T-helper 1 cell (primary cell): ENCODE results near the gene RRAD.
A peak's percentile ranks its signal among the peaks of the same experiment; 100 is the strongest.
"Not testable (repeated sequence)": the region's sequence is repeated elsewhere in the genome, so short reads cannot be mapped to it uniquely, and the experiment has no call there.

Experiments used
- DNase-seq, 5 donors: peaks; one replicate each; pipeline ENCODE4 v3.0.0-alpha.2; 2012 to 2020
- total RNA-seq, 4 donors: gene quantifications; one replicate each; lab custom pipeline; 2026; lab: John Stamatoyannopoulos, UW

Gene RRAD, protein sequence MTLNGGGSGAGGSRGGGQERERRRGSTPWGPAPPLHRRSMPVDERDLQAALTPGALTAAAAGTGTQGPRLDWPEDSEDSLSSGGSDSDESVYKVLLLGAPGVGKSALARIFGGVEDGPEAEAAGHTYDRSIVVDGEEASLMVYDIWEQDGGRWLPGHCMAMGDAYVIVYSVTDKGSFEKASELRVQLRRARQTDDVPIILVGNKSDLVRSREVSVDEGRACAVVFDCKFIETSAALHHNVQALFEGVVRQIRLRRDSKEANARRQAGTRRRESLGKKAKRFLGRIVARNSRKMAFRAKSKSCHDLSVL
- 0.46 to 2.9 (median 1.5) reads per million in 4 donors for total RNA-seq

- no peak for DNase-seq
Observed at GRCh38 chr16:66925322-66925840, at the start of gene RRAD. TSS of gene RRAD (minus strand) at chr16:66925535. CDS start at chr16:66925179, 356 bp downstream.

- peak in 3 of 5 donors; percentile 20 to 73 (median 34) for DNase-seq
Observed at GRCh38 chr16:66974932-66975246, 49.6 kb upstream of the RRAD start.

- DNase-seq: not testable (repeated sequence)
Observed at GRCh38 chr16:66974156-66974931, 49.0 kb upstream of the RRAD start.

- DNase-seq: no peak
Observed at GRCh38 chr16:66973716-66974115, 48.4 kb upstream of the RRAD start.

GRCh38 chr16:66972983-66973382, 47.6 kb upstream of the RRAD start:
- DNase-seq: no peak

DNA sequence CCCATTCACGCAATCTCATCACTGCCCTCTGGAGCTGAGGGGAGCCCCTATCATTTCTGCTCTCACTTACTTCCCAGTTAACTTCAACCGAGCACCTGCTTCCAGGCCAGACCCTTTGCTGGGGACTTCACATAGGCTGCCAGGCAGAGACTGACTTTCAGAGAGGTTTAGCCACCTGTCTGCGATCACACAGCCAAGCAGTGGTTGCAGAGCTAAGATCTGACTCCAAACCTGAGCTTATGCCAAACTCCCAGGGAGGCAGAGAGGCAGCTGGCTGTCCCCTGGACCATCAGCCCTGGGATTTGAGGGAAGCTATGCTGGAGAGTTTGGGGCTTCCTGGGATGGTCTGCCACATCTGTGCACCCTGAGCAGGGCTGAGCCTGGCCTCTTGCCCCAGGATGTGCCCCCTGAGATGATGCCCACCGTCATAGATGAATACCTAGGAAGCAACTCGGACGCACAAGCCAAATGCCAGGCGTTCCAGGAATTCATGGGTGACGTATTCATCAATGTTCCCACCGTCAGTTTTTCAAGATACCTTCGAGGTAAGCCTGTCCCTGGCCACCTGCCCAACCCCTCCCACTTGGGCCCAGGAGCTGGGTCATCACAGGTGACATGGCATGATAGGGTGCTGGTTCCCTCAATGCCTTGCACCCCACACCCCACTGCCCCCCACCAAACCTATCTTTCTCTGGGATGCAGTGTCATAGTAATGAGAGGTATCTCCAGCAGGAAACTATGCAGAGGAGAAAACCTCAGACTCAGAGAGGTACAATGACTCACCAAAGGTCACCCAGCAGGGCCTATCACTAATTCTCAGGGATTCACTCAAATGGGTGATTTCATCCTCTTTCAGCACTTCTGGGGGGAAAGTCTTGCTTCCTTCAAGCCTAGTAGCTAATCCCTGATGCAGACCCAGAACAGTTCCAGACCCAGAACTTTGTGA, 45.7 kb upstream of the RRAD start:
- no peak for DNase-seq

- no peak for DNase-seq
Observed at GRCh38 chr16:66968847-66969246, 43.5 kb upstream of the RRAD start.

DNA sequence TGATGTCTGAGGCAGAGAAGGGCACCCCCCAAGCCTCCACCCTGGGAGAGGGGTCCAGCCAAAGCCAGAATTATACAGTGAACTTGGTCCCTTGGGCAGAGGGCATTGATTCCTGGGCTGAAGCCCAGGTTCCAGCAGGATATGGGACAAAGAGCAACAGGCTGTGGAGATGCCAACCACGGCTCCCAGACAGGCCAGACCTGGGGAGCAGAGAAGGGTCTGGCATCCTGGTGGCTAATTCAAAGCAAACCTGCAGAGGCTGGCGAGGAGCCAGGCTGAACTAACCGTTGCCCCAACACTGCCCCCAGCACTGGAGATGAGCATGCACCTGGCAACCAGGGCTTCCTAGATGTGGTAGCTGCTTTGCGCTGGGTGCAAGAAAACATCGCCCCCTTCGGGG, 38.7 kb upstream of the RRAD start:
- DNase-seq: no peak

- DNase-seq: no peak
Observed at GRCh38 chr16:66961914-66962313, 36.6 kb upstream of the RRAD start.

GRCh38 chr16:66961065-66961744, 35.9 kb upstream of the RRAD start, which contains the start of gene CES3:
TSS of gene CES3 (plus strand) at chr16:66961266. CDS start at chr16:66961308, 42 bp downstream.
- peak in 4 of 5 donors; percentile 25 to 83 (median 39) for DNase-seq

GRCh38 chr16:66960270-66960669, 34.9 kb upstream of the RRAD start:
- DNase-seq: no peak

DNA sequence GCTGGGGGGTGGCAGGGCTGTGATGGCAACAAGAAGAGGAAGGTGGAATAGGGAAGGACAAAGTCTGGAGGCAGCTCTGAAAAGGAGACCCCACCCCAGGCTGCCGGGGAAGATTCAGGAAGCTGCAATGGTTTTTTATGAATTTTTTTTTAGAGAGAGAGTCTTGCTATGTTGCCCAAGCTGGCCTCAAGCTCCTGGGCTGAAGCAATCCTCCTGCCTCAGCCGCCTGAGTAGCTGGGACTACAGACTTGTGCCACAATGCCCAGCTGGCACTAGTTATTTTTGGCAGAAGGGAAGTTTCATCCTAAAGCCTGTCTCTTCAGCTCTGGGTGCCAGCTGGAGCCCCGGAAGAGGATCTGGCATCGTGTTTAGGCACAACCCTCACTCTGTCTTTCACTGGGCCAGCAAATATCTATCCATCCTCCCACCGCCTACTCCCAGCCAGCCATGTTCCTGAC, 34.4 kb upstream of the RRAD start:
- DNase-seq: no peak

DNA sequence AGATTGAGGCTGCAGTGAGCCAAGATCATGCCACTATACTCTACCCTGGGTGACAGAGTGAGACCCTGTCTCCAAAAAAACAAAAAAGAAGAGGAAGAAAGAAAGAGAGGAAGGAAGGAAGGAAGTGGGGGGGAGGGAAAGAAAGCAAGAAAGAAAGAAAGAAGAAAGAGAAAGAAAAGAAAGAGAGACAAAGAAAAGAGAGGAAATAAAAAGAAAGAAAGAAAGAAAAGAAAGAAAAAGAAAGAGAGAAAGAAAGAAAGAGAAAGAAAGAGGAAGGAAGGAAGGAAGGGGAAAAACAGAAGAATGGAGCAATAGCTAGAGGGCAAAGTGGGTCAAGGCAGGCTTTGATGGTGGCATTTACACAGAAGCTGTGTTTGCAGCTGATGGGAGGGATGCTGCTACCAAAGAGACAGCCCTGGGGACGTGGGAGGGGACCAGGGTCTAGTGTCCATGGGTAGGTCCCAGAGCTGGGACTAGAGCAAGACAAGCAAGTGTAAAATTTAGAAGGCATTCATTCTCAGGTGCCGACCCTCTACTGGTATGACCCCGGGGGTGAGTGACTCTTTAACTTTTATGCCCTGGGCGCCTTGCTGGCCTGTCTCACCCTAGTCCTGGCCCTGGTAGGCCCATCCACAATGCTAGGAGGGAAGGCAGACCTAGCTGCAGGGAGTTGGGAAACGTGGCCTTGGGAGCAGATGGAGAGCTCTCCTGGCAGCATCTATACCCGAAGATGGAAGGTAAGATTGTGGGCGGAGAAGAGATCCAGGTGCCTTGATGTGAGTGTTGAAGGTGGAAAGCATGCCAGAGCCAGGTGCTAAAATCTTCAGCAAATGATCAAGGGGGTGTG, 33.7 kb upstream of the RRAD start:
- DNase-seq: no peak

GRCh38 chr16:66956154-66956457, 30.8 kb upstream of the RRAD start:
- not testable (repeated sequence) for DNase-seq

DNA sequence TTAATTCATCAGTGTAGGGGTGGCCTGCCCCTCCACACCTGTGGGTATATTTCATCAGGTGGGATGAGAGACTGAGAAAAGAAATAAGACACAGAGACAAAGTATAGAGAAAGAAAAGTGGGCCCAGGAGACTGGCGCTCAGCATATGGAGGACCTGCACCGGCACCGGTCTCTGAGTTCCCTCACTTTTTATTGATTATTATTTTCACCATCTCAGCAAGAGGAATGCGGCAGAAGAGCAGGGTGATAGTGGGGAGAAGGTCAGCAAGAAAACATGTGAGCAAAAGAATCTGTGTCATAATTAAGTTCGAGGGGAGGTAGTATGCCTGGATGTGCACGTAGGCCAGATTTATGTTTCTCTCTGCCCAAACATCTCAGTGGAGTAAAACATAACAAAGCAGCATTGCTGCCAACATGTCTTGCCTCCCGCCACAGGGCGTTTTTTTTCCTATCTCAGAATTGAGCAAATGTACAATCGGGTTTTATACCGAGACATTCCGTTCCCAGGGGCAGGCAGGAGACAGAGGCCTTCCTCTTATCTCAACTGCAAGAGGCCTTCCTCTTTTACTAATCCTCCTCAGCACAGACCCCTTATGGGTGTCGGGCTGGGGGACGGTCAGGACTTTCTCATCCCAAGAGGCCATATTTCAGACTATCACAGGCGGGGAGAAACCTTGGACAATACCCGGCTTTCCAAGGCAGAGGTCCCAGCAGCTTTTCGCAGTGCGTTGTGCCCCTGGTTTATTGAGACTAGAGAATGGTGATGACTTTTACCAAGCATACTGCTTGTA, 30.2 kb upstream of the RRAD start:
- not testable (repeated sequence) for DNase-seq

GRCh38 chr16:66954097-66954659, 28.8 kb upstream of the RRAD start:
- DNase-seq: peak; percentile 28 to 77 (median 54)

DNA sequence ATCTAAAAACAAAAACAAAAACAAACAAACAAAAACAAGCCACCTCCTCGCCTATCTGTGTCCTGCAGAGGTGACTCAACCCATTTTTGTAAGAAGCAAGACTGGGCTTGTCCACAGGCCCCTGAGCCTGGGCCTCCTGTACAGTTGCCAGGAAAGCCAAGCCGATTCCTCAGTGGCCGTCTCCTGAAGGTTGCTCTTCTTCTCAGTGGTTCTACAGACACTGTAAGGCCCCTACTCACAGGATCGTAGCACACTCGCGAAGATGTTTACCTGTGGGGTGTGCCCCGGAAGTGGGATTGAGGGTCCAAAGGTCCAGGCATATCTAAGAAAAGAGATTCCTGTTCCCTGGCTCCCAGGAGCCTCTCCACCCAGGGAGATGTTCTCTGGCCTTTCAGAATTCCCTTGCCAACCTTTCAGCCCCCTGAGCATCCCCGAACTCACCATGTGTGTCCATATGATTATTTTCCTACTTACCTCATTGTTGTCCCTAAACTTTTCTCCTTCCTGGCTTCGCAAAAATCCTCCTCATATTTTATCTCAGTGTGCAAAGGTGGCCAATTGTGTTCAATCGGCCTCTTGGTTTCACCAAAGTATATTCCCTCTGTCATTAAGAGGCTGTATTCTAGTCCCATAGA, 28.2 kb upstream of the RRAD start:
- no peak for DNase-seq

GRCh38 chr16:66952430-66953110, 27.2 kb upstream of the RRAD start:
- DNase-seq: no peak
